Aorta (tissue), 5 donors: Measurements from ENCODE around the gene CD52. TPM values are rescaled to one million over a fixed set of nuclear protein-coding genes. Genes with fewer than 3 reads are reported as not detected.
A peak's percentile ranks its signal among the peaks of the same experiment; 100 is the strongest.

Source experiments
- ATAC-seq: fragments of 200-7000 bp; cut with Tn5 transposase; one replicate; pipeline ENCODE4 v1.9.1; 2022; ENCODE audit warnings: moderate library complexity; ENCODE audit not compliant: low FRiP score
- DNase-seq, 2 donors: peaks; one replicate each; pipeline ENCODE4 v3.0.0-alpha.2; 2020
- H3K27ac ChIP-seq, 2 donors: one replicate each; pipeline ENCODE4 v1.5.1; 2013; ENCODE audit warnings: low read length in 2 of 2, mild to moderate bottlenecking in 2 of 2, moderate library complexity in 2 of 2, control low read depth in 1 of 2, inconsistent platforms in 1 of 2, low read depth in 1 of 2
- H3K27me3 ChIP-seq, 2 donors: one replicate each; pipeline ENCODE4 v1.6.1; 2013; ENCODE audit warnings: control low read depth in 1 of 2, low read length in 1 of 2, mild to moderate bottlenecking in 1 of 2, moderate library complexity in 1 of 2; ENCODE audit not compliant: insufficient read depth in 2 of 2, control insufficient read depth in 1 of 2
- H3K36me3 ChIP-seq, 2 donors: one replicate each; pipeline ENCODE4 v1.6.1; 2013; ENCODE audit warnings: control low read depth in 1 of 2, low read length in 1 of 2, mild to moderate bottlenecking in 1 of 2; ENCODE audit not compliant: insufficient read depth in 2 of 2, control insufficient read depth in 1 of 2
- H3K4me1 ChIP-seq, 2 donors: one replicate each; pipeline ENCODE4 v1.6.1; 2013; ENCODE audit warnings: low read length in 2 of 2, control low read depth in 1 of 2, mild to moderate bottlenecking in 1 of 2, moderate library complexity in 1 of 2; ENCODE audit not compliant: insufficient read depth in 2 of 2, control insufficient read depth in 1 of 2
- H3K4me3 ChIP-seq, 2 donors: one replicate each; pipeline ENCODE4 v1.5.1; 2013; ENCODE audit warnings: low read length in 2 of 2, control low read depth in 1 of 2, mild to moderate bottlenecking in 1 of 2
- H3K9me3 ChIP-seq: one replicate; pipeline ENCODE4 v1.6.1; 2013; ENCODE audit warnings: mild to moderate bottlenecking, low read length; ENCODE audit not compliant: control insufficient read depth
- WGBS, 2 donors: extraction: QIAGEN DNeasy Blood & Tissue Kit; methylation state at CpG; one replicate each; pipeline ENCODE4 v1.1.7; 2013; 5-methylcytosine and 5-hydroxymethylcytosine counted together
- intact Hi-C, 2 donors: fragments of 100-400 bp; cut with DNase I; formaldehyde crosslinking; loops; one replicate each; pipeline versions ENCODE4 v1.14.2 to v1.15.0; 2022
- polyA plus RNA-seq, 2 donors: library from polyadenylated mRNA; stranded (reverse); fragments of 200-250 nt; gene quantifications; one replicate each; pipeline ENCODE4 v1.2.3, GENCODE V29; 2013
- total RNA-seq, 2 donors: library from RNA; stranded (reverse); fragmentation: NEBNext Ultra II Directional; extraction: Animal tissue kit (Norgen Biotek cat#: 25700); gene quantifications; one replicate each; pipeline ENCODE4 v1.2.1, GENCODE V29; 2021
- donor health status: healthy with polysubstance abuse.
- donor health status: Bipolar disorder and iron deficiency.
- donor health status: DM: no; HTN: no; CAD: no.
- donor health status: DM: no; HTN: no; CAD: no.
- donor health status: DM: yes; HTN: yes; CAD: no.

CD52 gene
- total and polyA plus RNA-seq, 4 donors: 8.3 to 31.4 (median 13.3) TPM

- Histone ChIP-seq H3K4me1 (no peaks in the 10 kb centered on the region), H3K36me3 (no peaks in the 10 kb centered on the region), H3K27ac (peak overlapping the region in 1 of 2 donors; percentile 13), H3K27me3 (no peaks in the 10 kb centered on the region), H3K4me3 (no peak overlapping the region), H3K9me3 (no peaks in the 10 kb centered on the region)
- intact Hi-C loops: no loop called here
- peak; percentile 20 for ATAC-seq
- 14 to 21% methylated on average over 4 of the region's 4 CpGs for WGBS, 2 donors
- DNase-seq: peak; percentile 86 to 92
These were observed 39.5 kb upstream of the CD52 start for GRCh38 chr1:26278303-26278702.

- WGBS, 2 donors: 44% methylated on average over 9 of the region's 9 CpGs
- no peaks in the 10 kb centered on the region for H3K27me3 ChIP-seq
- ATAC-seq (no peak), DNase-seq (peak; percentile 76 to 78)
- intact Hi-C loops: no loop called here
- H3K36me3 ChIP-seq: no peaks in the 10 kb centered on the region
- H3K4me3 ChIP-seq: peak overlapping the region in 1 of 2 donors; percentile 57
- H3K4me1 ChIP-seq: no peaks in the 10 kb centered on the region
- H3K27ac ChIP-seq: peak overlapping the region; percentile 23 to 84
- H3K9me3 ChIP-seq: no peaks in the 10 kb centered on the region
These were observed 38.9 kb upstream of the CD52 start for GRCh38 chr1:26278724-26279455.

DNA sequence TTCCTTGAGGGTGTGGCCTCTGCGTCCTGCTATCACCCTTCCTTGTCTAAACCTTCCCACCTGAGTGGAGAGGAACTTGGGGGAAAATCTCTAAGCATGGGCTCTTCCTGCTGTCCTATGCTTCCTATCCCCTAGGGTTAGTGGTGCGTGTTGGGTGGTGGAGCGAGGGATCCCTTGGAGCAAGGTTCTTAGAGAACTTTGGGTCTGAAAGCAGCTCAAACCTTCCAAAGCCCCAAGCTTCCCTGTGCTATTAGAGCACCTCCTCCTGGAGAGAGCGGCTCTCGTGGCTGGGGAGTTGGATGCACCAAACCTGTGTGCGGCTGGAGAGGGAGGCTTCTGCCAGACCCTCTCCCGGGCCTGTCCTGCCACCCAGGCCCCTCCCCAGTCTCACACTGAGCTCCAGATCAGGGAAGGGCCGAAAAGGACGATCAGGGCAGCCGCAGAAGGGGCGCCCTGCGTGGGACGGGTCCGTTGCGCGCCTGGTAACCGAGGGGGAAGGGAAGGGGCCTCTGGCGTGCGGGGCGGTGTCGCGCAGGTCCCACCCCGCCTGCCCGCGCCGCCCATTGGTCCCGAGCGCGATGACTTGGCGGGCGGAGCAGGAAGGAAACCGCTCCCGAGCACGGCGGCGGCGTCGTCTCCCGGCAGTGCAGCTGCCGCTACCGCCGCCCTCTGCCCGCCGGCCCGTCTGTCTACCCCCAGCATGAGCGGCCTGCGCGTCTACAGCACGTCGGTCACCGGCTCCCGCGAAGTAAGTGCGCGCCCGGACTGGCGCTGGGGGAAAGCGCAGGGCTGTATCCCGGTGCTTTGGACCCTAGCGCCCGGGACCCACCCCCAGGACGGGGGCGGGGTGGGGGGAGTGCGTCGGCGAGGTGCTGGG lies 38.1 kb upstream of the CD52 start, which contains the start of gene SH3BGRL3:
SH3BGRL3 (plus strand) TSS at position 631 of the 877 bp plus-strand sequence; CDS start at position 701, 70 bp downstream.
- Histone ChIP-seq H3K9me3 (no peaks in the 10 kb centered on the region), H3K4me1 (no peaks in the 10 kb centered on the region), H3K36me3 (no peaks in the 10 kb centered on the region), H3K4me3 (peak within 1 kb of the TSS; percentile 57 to 70), H3K27me3 (no peaks in the 10 kb centered on the region), H3K27ac (peak within 1 kb of the TSS; percentile 23 to 89)
- ATAC-seq (peak; percentile 91), DNase-seq (peak; percentile 94 to 96)
- 1% methylated on average over 51 to 66 of the region's 66 CpGs for WGBS, 2 donors
- intact Hi-C loops: no loop called here

- ATAC-seq (no peak), DNase-seq (peak in 1 of 2 donors; percentile 70)
- Histone ChIP-seq H3K27ac (peak overlapping the region in 1 of 2 donors; percentile 89), H3K9me3 (no peaks in the 10 kb centered on the region), H3K36me3 (no peaks in the 10 kb centered on the region), H3K4me1 (no peaks in the 10 kb centered on the region), H3K4me3 (peak overlapping the region; percentile 57 to 70), H3K27me3 (no peaks in the 10 kb centered on the region)
- intact Hi-C loops: no loop called here
- WGBS, 2 donors: 35 to 54% methylated on average over 12 to 20 of the region's 20 CpGs
These were observed 37.3 kb upstream of the CD52 start for GRCh38 chr1:26280333-26281042.

GRCh38 chr1:26281091-26281958 lies 36.4 kb upstream of the CD52 start:
- Histone ChIP-seq H3K4me3 (no peak overlapping the region), H3K27ac (no peak overlapping the region), H3K27me3 (no peaks in the 10 kb centered on the region), H3K4me1 (no peaks in the 10 kb centered on the region), H3K36me3 (no peaks in the 10 kb centered on the region), H3K9me3 (no peaks in the 10 kb centered on the region)
- intact Hi-C loops: no loop called here
- ATAC-seq: no peak
- 89 to 95% methylated on average over 5 of the region's 5 CpGs for WGBS, 2 donors
- DNase-seq: no peak

DNA sequence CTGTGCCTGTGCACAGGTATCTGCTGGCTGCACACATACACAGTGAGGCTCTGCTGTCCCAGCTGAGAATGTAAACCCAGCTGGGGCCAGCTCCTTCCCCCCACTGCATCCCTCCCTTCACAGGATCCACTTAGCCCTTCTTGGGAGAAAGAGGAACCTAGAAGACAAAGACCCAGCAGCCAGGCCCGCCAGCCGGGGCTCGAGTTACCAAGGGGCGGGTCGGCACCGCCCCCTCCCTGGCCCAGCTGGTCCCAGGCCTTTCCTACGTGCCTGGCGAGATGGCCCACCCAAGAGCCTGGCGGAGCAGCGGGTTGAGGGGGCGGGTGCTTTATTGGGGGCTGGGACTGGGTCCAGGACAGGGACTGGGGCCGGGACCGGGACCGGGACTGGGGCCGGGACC lies 35.8 kb upstream of the CD52 start:
- peak in 1 of 2 donors; percentile 80 for DNase-seq
- no peaks in the 10 kb centered on the region for H3K36me3 ChIP-seq
- no peak overlapping the region for H3K4me3 ChIP-seq
- no peaks in the 10 kb centered on the region for H3K9me3 ChIP-seq
- H3K27me3 ChIP-seq: no peaks in the 10 kb centered on the region
- ATAC-seq: no peak
- WGBS, 2 donors: 41 to 51% methylated on average over 14 to 15 of the region's 15 CpGs
- H3K27ac ChIP-seq: no peak overlapping the region
- no peaks in the 10 kb centered on the region for H3K4me1 ChIP-seq
- intact Hi-C loops: no loop called here

DNA sequence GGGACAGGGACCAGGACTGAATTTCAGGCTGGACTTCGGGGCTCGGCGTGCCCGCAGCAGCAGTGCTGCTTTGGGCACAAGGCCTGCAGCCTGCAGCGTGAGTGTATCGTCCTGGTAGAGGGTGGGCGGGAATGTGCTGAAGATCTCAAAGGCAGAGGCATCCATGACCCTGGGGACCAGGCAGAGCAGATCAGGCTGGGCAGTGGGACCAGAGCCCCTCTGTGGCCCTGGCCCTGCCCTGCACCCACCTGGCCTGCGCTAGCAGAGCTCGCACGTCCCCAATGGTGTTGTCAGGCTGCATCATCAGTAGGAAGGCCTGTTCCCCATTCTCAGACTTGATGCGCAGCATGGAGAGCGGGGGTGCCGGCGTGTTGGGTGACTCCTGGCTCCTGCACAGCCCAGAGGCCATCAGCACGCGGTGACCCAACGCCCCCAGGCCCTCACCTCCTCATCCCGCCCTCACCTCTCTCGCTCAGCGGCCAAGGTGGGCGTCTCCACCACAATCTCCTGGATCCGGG lies 35.3 kb upstream of the CD52 start:
- H3K4me3 ChIP-seq: no peak overlapping the region
- intact Hi-C loops: no loop called here
- no peaks in the 10 kb centered on the region for H3K9me3 ChIP-seq
- H3K36me3 ChIP-seq: no peaks in the 10 kb centered on the region
- no peak overlapping the region for H3K27ac ChIP-seq
- 83% methylated on average over 22 of the region's 22 CpGs for WGBS, 2 donors
- DNase-seq (no peak), ATAC-seq (no peak)
- H3K4me1 ChIP-seq: no peaks in the 10 kb centered on the region
- no peaks in the 10 kb centered on the region for H3K27me3 ChIP-seq
